ENCODE measurements around the gene SLIT3. TPM values are rescaled to one million over a fixed set of nuclear protein-coding genes. Genes with fewer than 3 reads are reported as not detected.

The SLIT3 gene
- total and polyA plus RNA-seq, 2 donors (not counting 3 experiments of a cell fraction or from before 2014, with no cell fraction given): 0.90 to 1.0 TPM

- Histone ChIP-seq H3K27ac (ENCODE audit: insufficient read depth, low read depth, low read length) (no peak overlapping the region), H3K27me3 (ENCODE audit: control insufficient read depth in 2 of 2, insufficient read depth in 2 of 2, low read length in 2 of 2) (no peaks in the 10 kb centered on the region), H3K4me2 (ENCODE audit: insufficient read depth, low read length) (no peak overlapping the region), H3K9me1 (replicated peaks; ENCODE audit: control insufficient read depth, extremely low read depth, insufficient read depth, low read length) (no peaks in the 10 kb centered on the region), H4K20me1 (replicated peaks; ENCODE audit: control insufficient read depth, extremely low read depth, insufficient read depth, low read length) (no peaks in the 10 kb centered on the region), H3K4me1 (ENCODE audit: control insufficient read depth, extremely low read depth, insufficient read depth, low read length) (no peaks in the 10 kb centered on the region), H3K9me3 (replicated peaks; ENCODE audit: control insufficient read depth, insufficient read depth, low read length) (no peaks in the 10 kb centered on the region), H3K4me3 (replicated peaks in 1 of 3; ENCODE audit: insufficient read depth in 1 of 3, low read depth in 1 of 3, low read length in 3 of 3) (no peak overlapping the region), H3K36me3 (ENCODE audit: control insufficient read depth in 2 of 2, extremely low read depth in 1 of 2, insufficient read depth in 2 of 2, low read length in 2 of 2) (no peaks in the 10 kb centered on the region), H3K79me2 (ENCODE audit: control insufficient read depth, insufficient read depth, low read length) (no peaks in the 10 kb centered on the region), H3K9ac (replicated peaks; ENCODE audit: extremely low read depth, insufficient read depth, low read length) (no peak overlapping the region), H2AFZ (ENCODE audit: low read depth, low read length) (no peak overlapping the region)
- dilution Hi-C loops (cut with MboI; ENCODE audit: extremely low pct_ligation_motif_present, low sequenced_read_pairs): no loop called here
- FAIRE-seq (no peak), DNase-seq (ENCODE audit: low read depth, low spot score) (no peak)
- no TSS peak for BruUV-seq (replicated peaks)
- CTCF ChIA-PET: interaction anchor here (2.3 kb wide), 1 partner anchor 22 kb away, joined by 5 read pairs; no protein-coding TSS in a partner anchor
- intact Hi-C loops (cut with micrococcal nuclease): no loop called here
- TF ChIP-seq MYC (IDR thresholded peaks at IDR 0.05; ENCODE audit: low read depth, low read length) (no peak), POLR2A (IDR thresholded peaks at IDR 0.05; ENCODE audit: low read depth, low read length) (no peak), JUN (IDR thresholded peaks at IDR 0.05; ENCODE audit: borderline replicate concordance, insufficient read depth, insufficient read length, low read depth) (no peak), MAX (IDR thresholded peaks at IDR 0.05; ENCODE audit: insufficient read depth, insufficient read length) (no peak), CTCF (IDR thresholded peaks at IDR 0.05; ENCODE audit: extremely low read depth in 1 of 2, insufficient read depth in 1 of 2, low read depth in 1 of 2, low read length in 2 of 2) (no peak), FOS (IDR thresholded peaks at IDR 0.05; ENCODE audit: borderline replicate concordance, insufficient read depth, low read length) (no peak), POLR2AphosphoS5 (IDR thresholded peaks at IDR 0.05; ENCODE audit: insufficient read depth, low read depth, low read length) (no peak), EZH2 (IDR thresholded peaks at IDR 0.05; ENCODE audit: borderline replicate concordance, low read depth, low read length, severe bottlenecking) (no peak), GATA2 (IDR thresholded peaks at IDR 0.05; ENCODE audit: insufficient read depth, insufficient read length, low read depth, low read length) (no peak)
- POLR2A ChIA-PET: no interaction called here
Measured at GRCh38 chr5:168965638-168966037, 335.3 kb downstream of the SLIT3 start.
